ENCODE data around the gene RPRD2. TPM values are rescaled to one million over a fixed set of nuclear protein-coding genes. Genes with fewer than 3 reads are reported as not detected.

Gene RPRD2
- total and polyA plus RNA-seq, 2 experiments from 2014 or later, result 16.8 to 20.4 TPM

DNA sequence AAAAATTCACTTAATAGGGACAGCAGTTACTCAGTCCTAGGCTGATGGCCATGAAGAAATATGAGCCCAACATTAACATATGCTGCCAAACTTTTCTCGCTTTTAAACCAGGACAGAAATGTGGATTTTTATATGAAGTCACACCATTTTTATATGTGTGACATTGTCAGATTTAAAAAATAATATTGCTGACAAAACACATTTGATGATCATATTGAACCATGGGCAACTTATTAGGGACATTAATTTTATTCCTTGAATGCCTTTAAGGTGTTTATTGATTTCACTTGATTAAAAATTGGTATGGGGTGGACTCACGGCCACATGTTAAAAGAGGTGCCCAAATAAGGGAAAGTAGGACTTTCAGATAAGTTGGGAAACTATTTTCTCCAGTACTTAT is 58.6 kb downstream of the RPRD2 start:
- Histone ChIP-seq H3K4me2 (no peak overlapping the region), H2AFZ (no peak overlapping the region), H3K9me2 (ENCODE audit: insufficient read depth) (no peaks in the 10 kb centered on the region), H3K79me2 (replicated peaks; ENCODE audit: insufficient read depth) (peaks cover 16% of the 10 kb centered on the region), H3K27ac (ENCODE audit: low read depth) (no peak overlapping the region), H3F3A (replicated peaks; ENCODE audit: low read depth) (no peaks in the 10 kb centered on the region), H3K27me3 (ENCODE audit: insufficient read depth) (no peaks in the 10 kb centered on the region), H3K4me3 (no peak overlapping the region), H3K4me1 (ENCODE audit: insufficient read depth) (no peaks in the 10 kb centered on the region), H4K20me1 (replicated peaks; ENCODE audit: insufficient read depth) (no peaks in the 10 kb centered on the region), H3K36me3 (ENCODE audit: insufficient read depth) (no peaks in the 10 kb centered on the region; the same call in 1 of the 2 replicates)
- H3K4me1 Mint-ChIP-seq, result no peaks in the 10 kb centered on the region
- H3K4me3 Mint-ChIP-seq, result no peak overlapping the region
- no peak overlapping the region for H3K27ac Mint-ChIP-seq
- H3K27me3 Mint-ChIP-seq (ENCODE audit: insufficient read depth, low read depth, poor library complexity), result no peaks in the 10 kb centered on the region
- no peak for TF ChIP-seq JUNB (IDR thresholded peaks at IDR 0.05; ENCODE audit: unreplicated experiment)
- TF ChIP-seq POLR2AphosphoS5 (IDR thresholded peaks at IDR 0.05; ENCODE audit: low read depth), result no peak
- no peak for TF ChIP-seq ZNF114 (CRISPR knock-in tag; IDR thresholded peaks at IDR 0.05)
- no peak for TF ChIP-seq ZNF331 (CRISPR knock-in tag; IDR thresholded peaks at IDR 0.05; ENCODE audit: low read depth)
- TF ChIP-seq NANOG (IDR thresholded peaks at IDR 0.05; ENCODE audit: borderline replicate concordance), result no peak
- TF ChIP-seq, protein P1, sequence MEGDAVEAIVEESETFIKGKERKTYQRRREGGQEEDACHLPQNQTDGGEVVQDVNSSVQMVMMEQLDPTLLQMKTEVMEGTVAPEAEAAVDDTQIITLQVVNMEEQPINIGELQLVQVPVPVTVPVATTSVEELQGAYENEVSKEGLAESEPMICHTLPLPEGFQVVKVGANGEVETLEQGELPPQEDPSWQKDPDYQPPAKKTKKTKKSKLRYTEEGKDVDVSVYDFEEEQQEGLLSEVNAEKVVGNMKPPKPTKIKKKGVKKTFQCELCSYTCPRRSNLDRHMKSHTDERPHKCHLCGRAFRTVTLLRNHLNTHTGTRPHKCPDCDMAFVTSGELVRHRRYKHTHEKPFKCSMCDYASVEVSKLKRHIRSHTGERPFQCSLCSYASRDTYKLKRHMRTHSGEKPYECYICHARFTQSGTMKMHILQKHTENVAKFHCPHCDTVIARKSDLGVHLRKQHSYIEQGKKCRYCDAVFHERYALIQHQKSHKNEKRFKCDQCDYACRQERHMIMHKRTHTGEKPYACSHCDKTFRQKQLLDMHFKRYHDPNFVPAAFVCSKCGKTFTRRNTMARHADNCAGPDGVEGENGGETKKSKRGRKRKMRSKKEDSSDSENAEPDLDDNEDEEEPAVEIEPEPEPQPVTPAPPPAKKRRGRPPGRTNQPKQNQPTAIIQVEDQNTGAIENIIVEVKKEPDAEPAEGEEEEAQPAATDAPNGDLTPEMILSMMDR (conservative IDR thresholded peaks at IDR 0.05; ENCODE audit: low read depth in 2 of 2), result no peak
- no peak for TF ChIP-seq CREB1 (CRISPR knock-in tag; IDR thresholded peaks at IDR 0.05; ENCODE audit: low read depth)
- H3K9me3 Mint-ChIP-seq, result no peaks in the 10 kb centered on the region
- peaks cover 27% of the 10 kb centered on the region for H3K36me3 Mint-ChIP-seq (ENCODE audit: low read depth)
- ATAC-seq, result no peak
- DNase-seq (ENCODE audit: low spot score), result no peak

DNA sequence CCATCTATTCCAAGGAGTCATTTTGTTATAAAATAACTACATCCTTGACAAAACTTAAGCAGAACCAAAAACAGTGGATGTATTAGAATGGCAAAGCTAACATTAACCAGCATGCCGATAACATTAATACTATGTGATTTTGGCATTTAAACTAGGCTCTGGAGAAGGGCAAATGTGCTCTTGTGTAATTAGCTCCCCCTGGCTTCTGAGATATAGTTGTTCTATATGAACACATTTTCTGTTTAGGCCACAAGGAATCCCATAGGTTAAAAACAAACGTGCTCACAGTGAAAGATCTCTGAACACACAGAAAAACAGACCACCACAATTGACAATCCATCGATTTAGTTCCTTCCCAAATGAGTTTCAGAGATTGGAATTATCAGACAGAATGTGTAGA is 65.9 kb downstream of the RPRD2 start:
- H3K4me2 ChIP-seq, result no peak overlapping the region
- H3K27ac Mint-ChIP-seq, result no peak overlapping the region
- H3K27me3 Mint-ChIP-seq (ENCODE audit: insufficient read depth, low read depth, poor library complexity), result no peaks in the 10 kb centered on the region
- no peak overlapping the region for H2AFZ ChIP-seq
- DNase-seq (ENCODE audit: low spot score) (peak; percentile 48), ATAC-seq (no peak)
- peaks cover 11% of the 10 kb centered on the region for H3K79me2 ChIP-seq (replicated peaks; ENCODE audit: insufficient read depth)
- H3K9me2 ChIP-seq (ENCODE audit: insufficient read depth), result no peaks in the 10 kb centered on the region
- no peak overlapping the region for H3K4me3 Mint-ChIP-seq
- peak overlapping the region; percentile 20; the same call in 1 of the 2 replicates for H3K27ac ChIP-seq (ENCODE audit: low read depth)
- H3K4me3 ChIP-seq, result no peak overlapping the region
- H3F3A ChIP-seq (replicated peaks; ENCODE audit: low read depth), result peaks cover 5% of the 10 kb centered on the region; the same call in 1 of the 2 replicates
- no peaks in the 10 kb centered on the region for H3K36me3 ChIP-seq (ENCODE audit: insufficient read depth)
- TF ChIP-seq, protein P1 (conservative IDR thresholded peaks at IDR 0.05; ENCODE audit: low read depth in 2 of 2), result peak; percentile 48 to 51
- no peak for TF ChIP-seq ZNF331 (CRISPR knock-in tag; IDR thresholded peaks at IDR 0.05; ENCODE audit: low read depth)
- no peaks in the 10 kb centered on the region for H3K4me1 ChIP-seq (ENCODE audit: insufficient read depth)
- no peaks in the 10 kb centered on the region for H4K20me1 ChIP-seq (replicated peaks; ENCODE audit: insufficient read depth)
- peaks cover 12% of the 10 kb centered on the region; the same call in 2 of the 3 replicates for H3K36me3 Mint-ChIP-seq (ENCODE audit: low read depth)
- peaks cover 5% of the 10 kb centered on the region for H3K4me1 Mint-ChIP-seq
- H3K9me3 Mint-ChIP-seq, result no peaks in the 10 kb centered on the region
- no peaks in the 10 kb centered on the region for H3K27me3 ChIP-seq (ENCODE audit: insufficient read depth)
